ENCODE results near the gene PRKCE. TPM values are rescaled to one million over a fixed set of nuclear protein-coding genes. Genes with fewer than 3 reads are reported as not detected.

The PRKCE gene
- total RNA-seq, 1 donor from 2014 or later = 24.2 TPM

GRCh38 chr2:46006473-46007025, 355.1 kb downstream of the PRKCE start:
- H3K36me3 Mint-ChIP-seq (ENCODE audit: low read depth, unreplicated experiment) = peaks cover 18% of the 10 kb centered on the region
- H3K4me3 Mint-ChIP-seq (ENCODE audit: unreplicated experiment) = no peak overlapping the region
- H3K4me1 Mint-ChIP-seq (ENCODE audit: unreplicated experiment) = no peaks in the 10 kb centered on the region
- no peaks in the 10 kb centered on the region for H3K27me3 Mint-ChIP-seq (ENCODE audit: unreplicated experiment)
- no peaks in the 10 kb centered on the region for H3K9me3 Mint-ChIP-seq (ENCODE audit: unreplicated experiment)
- no peak overlapping the region for H3K27ac Mint-ChIP-seq (ENCODE audit: unreplicated experiment)
- TF ChIP-seq, protein P1, sequence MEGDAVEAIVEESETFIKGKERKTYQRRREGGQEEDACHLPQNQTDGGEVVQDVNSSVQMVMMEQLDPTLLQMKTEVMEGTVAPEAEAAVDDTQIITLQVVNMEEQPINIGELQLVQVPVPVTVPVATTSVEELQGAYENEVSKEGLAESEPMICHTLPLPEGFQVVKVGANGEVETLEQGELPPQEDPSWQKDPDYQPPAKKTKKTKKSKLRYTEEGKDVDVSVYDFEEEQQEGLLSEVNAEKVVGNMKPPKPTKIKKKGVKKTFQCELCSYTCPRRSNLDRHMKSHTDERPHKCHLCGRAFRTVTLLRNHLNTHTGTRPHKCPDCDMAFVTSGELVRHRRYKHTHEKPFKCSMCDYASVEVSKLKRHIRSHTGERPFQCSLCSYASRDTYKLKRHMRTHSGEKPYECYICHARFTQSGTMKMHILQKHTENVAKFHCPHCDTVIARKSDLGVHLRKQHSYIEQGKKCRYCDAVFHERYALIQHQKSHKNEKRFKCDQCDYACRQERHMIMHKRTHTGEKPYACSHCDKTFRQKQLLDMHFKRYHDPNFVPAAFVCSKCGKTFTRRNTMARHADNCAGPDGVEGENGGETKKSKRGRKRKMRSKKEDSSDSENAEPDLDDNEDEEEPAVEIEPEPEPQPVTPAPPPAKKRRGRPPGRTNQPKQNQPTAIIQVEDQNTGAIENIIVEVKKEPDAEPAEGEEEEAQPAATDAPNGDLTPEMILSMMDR (IDR thresholded peaks at IDR 0.05; ENCODE audit: unreplicated experiment) = no peak
- DNase-seq (ENCODE audit: low spot score) = no peak

DNA sequence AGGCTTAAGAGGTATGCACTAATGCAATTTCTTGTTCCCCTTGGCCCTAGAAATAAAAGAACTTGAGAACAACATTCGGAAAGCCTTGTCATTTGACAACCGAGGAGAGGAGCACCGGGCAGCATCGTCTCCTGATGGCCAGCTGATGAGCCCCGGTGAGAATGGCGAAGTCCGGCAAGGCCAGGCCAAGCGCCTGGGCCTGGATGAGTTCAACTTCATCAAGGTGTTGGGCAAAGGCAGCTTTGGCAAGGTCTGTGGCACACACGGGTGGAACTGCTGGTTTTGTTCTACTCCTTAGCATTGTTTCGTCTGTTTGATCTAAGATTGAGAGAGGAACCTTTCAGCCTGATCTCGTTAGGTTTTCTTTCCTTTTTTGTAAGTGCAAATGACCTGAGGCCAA, 355.9 kb downstream of the PRKCE start:
- H3K36me3 Mint-ChIP-seq (ENCODE audit: low read depth, unreplicated experiment) = peaks cover 18% of the 10 kb centered on the region

GRCh38 chr2:46008091-46008870, 356.8 kb downstream of the PRKCE start:
- peaks cover 3% of the 10 kb centered on the region for H3K4me1 Mint-ChIP-seq (ENCODE audit: unreplicated experiment)

More for the DNA sequence above, 355.9 kb downstream of the PRKCE start:
- H3K9me3 Mint-ChIP-seq (ENCODE audit: unreplicated experiment) = no peaks in the 10 kb centered on the region
- H3K27me3 Mint-ChIP-seq (ENCODE audit: unreplicated experiment) = no peaks in the 10 kb centered on the region
- DNase-seq (ENCODE audit: low spot score) = no peak
- no peaks in the 10 kb centered on the region for H3K4me1 Mint-ChIP-seq (ENCODE audit: unreplicated experiment)
- TF ChIP-seq, protein P1 (IDR thresholded peaks at IDR 0.05; ENCODE audit: unreplicated experiment) = no peak
- H3K4me3 Mint-ChIP-seq (ENCODE audit: unreplicated experiment) = no peak overlapping the region
- H3K27ac Mint-ChIP-seq (ENCODE audit: unreplicated experiment) = no peak overlapping the region

DNA sequence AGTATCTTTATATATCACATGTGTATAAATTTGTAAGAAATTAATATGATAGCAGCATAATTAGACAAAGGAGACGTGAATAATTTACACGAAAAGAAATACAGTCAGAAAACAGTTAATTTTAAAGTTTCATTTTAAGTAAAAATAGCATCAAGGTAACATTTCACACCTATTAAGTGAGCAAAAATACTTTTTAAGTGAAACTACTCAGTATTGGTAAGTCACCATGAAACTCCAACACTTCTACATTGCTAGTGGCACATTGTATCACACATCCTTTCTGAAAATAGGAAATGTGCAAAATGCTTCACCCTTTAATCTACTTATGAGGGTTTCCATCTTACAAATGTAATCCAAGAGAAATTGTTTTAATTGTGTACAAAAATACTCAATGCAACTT, 357.8 kb downstream of the PRKCE start:
- H3K9me3 Mint-ChIP-seq (ENCODE audit: unreplicated experiment) = no peaks in the 10 kb centered on the region
- peaks cover 18% of the 10 kb centered on the region for H3K36me3 Mint-ChIP-seq (ENCODE audit: low read depth, unreplicated experiment)
- no peak overlapping the region for H3K4me3 Mint-ChIP-seq (ENCODE audit: unreplicated experiment)
- H3K4me1 Mint-ChIP-seq (ENCODE audit: unreplicated experiment) = peaks cover 9% of the 10 kb centered on the region
- H3K27me3 Mint-ChIP-seq (ENCODE audit: unreplicated experiment) = peaks cover 4% of the 10 kb centered on the region
- no peak for DNase-seq (ENCODE audit: low spot score)
- TF ChIP-seq, protein P1 (IDR thresholded peaks at IDR 0.05; ENCODE audit: unreplicated experiment) = no peak
- no peak overlapping the region for H3K27ac Mint-ChIP-seq (ENCODE audit: unreplicated experiment)

More at GRCh38 chr2:46008091-46008870, 356.8 kb downstream of the PRKCE start:
- Mint-ChIP-seq H3K27ac (ENCODE audit: unreplicated experiment) (no peak overlapping the region), H3K4me3 (ENCODE audit: unreplicated experiment) (peak overlapping the region; percentile 26), H3K9me3 (ENCODE audit: unreplicated experiment) (no peaks in the 10 kb centered on the region), H3K27me3 (ENCODE audit: unreplicated experiment) (peaks cover 3% of the 10 kb centered on the region), H3K36me3 (ENCODE audit: low read depth, unreplicated experiment) (peaks cover 18% of the 10 kb centered on the region)
- TF ChIP-seq, protein P1 (IDR thresholded peaks at IDR 0.05; ENCODE audit: unreplicated experiment) = no peak
- no peak for DNase-seq (ENCODE audit: low spot score)

GRCh38 chr2:46009772-46010171, 358.3 kb downstream of the PRKCE start:
- Mint-ChIP-seq H3K4me1 (ENCODE audit: unreplicated experiment) (peaks cover 13% of the 10 kb centered on the region), H3K27ac (ENCODE audit: unreplicated experiment) (no peak overlapping the region), H3K27me3 (ENCODE audit: unreplicated experiment) (peaks cover 4% of the 10 kb centered on the region)

More at GRCh38 chr2:46009772-46010171, 358.3 kb downstream of the PRKCE start:
- H3K36me3 Mint-ChIP-seq (ENCODE audit: low read depth, unreplicated experiment) = peaks cover 15% of the 10 kb centered on the region
- no peak overlapping the region for H3K4me3 Mint-ChIP-seq (ENCODE audit: unreplicated experiment)
- H3K9me3 Mint-ChIP-seq (ENCODE audit: unreplicated experiment) = no peaks in the 10 kb centered on the region
- no peak for DNase-seq (ENCODE audit: low spot score)
- TF ChIP-seq, protein P1 (IDR thresholded peaks at IDR 0.05; ENCODE audit: unreplicated experiment) = no peak

All from endothelial cell (in vitro differentiated cells).